ENCODE data around the gene ATP1B2.
"Not testable (repeated sequence)": the region's sequence is repeated elsewhere in the genome, so short reads cannot be mapped to it uniquely, and the experiment has no call there.

The ATP1B2 gene

GRCh38 chr17:7636163-7636562, 14.6 kb upstream of the ATP1B2 start:
- DNase-seq, result no peak

- no peak for DNase-seq
Observed at GRCh38 chr17:7640783-7641182, 9.9 kb upstream of the ATP1B2 start.

DNA sequence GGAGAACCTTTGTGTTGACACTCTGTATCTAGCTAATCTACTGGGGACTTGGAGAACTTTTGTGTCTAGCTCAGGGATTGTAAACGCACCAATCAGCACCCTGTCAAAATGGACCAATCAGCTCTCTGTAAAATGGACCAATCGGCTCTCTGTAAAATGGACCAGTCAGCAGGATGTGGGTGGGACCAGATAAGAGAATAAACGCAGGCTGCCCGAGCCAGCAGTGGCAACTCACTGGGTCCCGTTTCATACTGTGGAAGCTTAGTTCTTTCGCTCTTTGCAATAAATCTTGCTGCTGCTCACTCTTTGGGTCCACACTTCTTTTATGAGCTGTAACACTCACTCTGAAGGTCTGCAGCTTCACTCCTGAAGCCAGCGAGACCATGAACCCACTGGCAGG, 9.1 kb upstream of the ATP1B2 start:
- DNase-seq, result not testable (repeated sequence)

DNA sequence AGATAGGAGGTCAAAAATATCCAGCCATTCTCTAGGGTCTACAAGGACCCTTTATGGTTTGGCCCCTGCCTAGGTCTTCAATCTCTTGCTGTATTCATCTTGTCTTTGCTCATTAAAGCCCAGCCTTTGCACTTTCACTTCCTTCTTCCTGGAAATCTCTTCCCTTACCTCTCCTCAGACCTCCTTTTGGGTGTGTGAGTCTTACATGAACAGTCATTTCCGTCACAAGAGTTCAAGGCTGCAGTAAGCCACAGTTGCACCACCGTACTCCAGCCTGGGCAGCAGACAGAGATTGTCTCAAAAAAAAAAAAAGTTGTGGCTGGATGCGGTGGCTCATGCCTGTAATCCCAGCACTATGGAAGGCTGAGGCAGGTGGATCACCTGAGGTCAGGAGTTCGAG, 6.0 kb upstream of the ATP1B2 start:
- DNase-seq, result no peak

DNA sequence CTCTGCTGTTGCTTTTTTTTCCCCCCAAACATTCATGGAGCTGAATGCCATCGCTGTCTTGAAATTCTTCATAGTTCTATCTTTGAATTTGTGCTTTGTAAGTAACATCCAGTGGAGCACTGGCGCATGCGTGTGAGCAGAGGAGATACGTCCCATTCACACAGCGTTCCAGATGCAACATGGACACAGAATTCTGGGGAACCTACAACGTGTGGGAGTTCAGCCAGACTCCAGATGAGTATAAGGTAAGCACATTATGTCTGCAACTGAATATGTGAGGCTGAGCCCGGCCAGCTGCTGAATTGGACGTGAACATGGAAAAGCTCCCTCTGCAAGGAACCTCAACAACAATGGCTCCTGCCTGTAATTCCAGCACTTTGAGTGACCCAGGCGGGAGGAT, 4.3 kb upstream of the ATP1B2 start:
- no peak for DNase-seq

GRCh38 chr17:7647018-7647417, 3.7 kb upstream of the ATP1B2 start:
- DNase-seq, result no peak

DNA sequence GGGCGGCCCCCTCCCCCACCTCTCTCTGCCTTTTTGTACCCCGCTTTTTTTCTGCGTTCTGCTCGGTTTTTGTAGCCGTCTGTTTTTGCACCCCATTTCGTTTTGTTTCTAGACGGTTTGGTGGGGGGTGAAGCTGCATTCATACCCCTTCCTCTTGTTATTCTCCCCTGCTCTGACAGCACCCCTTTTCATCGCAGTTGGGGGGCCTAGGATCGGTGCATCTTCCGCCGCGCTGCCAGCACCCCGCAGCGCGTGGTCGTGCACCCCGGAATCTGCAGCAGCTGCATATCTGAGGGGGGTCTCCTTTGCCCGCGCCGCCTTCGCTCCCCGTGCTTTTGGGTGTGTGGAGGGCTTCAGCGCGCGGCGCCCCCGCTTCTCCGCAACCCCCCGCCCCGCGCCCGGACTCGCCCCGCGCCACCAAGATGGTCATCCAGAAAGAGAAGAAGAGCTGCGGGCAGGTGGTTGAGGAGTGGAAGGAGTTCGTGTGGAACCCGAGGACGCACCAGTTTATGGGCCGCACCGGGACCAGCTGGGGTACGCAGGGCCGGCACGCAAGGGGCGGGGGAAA, 455 bp downstream of the ATP1B2 start:
- no peak for DNase-seq

- no peak for DNase-seq
Observed at GRCh38 chr17:7651665-7652387, 1.1 kb downstream of the ATP1B2 start.

DNA sequence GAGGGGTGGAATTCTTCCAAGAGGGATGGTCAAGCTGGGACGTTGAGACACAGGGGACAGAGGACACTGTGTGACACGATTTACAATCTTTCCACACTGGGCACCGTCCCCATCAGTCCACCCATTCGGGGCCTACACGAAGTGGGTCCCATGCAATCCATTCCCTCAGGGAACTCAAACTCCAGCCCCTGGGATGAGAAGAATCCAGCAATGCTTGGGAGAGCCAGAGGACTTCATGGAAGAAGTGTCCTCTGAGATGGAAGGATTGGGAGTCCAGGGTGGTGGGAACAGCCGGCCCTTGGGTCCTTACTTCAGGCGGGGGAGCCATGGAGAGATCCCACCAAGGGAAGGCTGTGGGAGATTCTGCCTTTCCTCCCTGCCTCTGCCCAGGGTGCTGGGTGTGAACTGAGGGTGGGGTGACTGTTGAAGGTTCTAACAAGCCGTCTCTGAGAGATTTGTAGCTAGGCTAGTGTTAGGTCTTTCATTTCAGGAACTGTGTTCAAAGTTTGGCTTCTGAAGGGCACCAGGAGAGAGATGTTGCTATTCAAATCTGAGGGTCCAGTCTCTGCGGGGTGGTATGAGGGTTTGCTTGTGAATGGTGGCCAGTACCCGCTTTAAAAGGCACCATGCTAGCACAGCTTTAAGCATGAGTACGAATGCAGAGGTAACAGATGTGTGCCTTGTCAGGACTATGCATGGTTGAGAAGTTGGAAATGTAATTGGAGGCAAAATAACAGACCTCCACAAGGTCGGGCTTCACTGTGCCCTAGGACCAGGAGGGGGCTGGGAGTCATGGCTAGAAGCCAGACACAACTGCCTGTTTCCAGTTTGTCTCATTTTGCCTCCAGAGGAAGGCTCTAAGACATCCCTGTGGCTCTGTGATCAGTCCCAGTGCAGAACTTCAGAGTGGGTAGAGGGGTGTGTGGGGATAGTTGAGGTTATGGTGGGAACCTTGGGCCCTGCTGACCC, 1.9 kb downstream of the ATP1B2 start:
- no peak for DNase-seq

DNA sequence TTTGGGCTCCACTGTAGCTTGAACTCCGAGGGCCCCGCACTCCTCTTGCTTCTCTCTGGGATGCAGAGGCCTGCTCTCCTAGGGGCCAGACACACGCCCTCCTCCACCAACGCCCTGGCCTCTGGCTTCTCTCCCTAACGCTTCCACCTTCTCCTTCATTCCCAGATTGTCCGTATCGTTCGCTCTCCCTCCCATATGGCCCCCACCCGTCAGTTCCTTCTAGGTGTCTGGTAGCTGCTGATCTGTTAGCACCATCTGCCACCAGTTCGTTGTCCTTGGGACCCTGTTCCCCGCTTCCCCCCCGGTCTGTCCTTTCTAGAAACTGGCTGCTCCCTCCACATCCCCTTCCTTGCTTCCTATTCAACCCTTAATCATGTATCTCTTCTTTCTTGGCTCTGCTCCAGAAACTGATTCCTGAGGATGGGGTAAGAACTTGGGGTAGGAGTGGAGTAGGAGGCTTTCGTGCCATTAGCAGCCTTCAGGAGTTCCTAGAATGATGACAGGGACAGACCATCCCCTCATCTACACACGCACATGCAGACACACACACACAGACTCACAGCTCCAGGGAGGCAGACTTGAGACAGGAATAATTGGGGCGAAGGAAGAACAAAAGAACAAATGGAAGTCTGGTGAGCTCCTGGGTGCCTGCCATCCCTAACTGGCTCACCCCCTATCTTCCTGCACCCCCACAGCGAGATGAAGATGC, 4.3 kb downstream of the ATP1B2 start:
- no peak for DNase-seq

- DNase-seq, result no peak
Observed at GRCh38 chr17:7655541-7655840, 4.8 kb downstream of the ATP1B2 start.

DNA sequence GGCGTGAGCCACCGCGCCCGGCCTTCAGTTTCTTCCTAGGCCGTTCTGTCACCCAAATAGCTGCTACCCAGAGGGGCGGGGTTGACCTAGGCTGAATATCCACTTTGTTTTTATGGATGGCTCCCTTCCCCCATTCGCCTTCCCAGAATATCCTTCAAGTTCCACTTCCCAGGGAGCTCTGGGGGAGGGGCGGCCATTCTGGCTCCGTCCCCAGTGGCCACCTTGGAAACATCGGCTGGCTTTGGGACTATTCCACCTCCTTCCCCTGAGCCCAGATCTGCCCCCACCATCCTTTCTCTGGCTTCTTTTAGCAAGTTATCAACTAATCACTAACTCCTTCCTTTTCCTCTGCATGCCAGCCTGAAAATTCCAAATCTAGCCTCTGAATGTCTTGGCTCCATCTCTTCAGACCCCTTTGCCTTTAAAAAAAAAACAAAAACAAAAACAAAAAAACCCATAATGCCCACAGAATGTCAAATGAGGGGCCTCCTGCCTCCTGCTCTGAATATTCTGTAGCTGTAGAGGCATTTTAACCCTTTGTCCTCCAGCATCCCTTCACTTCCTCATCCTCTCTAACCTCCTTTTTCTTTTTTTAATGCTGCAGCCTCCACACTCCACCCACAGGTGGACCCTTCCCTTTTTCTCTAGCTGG, 6.4 kb downstream of the ATP1B2 start:
- DNase-seq, result no peak

GRCh38 chr17:7667656-7668406, 17.1 kb downstream of the ATP1B2 start:
- no peak for DNase-seq

DNA sequence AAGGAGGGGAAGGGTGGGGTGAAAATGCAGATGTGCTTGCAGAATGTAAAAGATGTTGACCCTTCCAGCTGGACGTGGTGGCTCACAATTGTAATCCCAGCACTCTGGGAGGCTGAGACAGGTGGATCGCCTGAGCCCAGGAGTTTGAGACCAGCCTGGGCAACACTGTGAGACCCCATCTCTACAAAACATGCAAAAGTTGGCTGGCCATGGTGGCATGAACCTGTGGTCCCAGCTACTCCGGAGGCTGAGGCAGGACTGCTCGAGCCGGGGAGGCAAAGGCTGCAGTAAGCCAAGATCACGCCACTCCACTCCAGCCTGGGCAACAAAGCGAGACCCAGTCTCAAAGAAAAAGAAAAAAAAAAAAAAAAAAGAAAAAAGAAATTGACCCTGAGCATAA, 17.8 kb downstream of the ATP1B2 start:
- DNase-seq, result no peak

DNA sequence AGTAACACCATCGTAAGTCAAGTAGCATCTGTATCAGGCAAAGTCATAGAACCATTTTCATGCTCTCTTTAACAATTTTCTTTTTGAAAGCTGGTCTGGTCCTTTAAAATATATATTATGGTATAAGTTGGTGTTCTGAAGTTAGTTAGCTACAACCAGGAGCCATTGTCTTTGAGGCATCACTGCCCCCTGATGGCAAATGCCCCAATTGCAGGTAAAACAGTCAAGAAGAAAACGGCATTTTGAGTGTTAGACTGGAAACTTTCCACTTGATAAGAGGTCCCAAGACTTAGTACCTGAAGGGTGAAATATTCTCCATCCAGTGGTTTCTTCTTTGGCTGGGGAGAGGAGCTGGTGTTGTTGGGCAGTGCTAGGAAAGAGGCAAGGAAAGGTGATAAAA, 22.5 kb downstream of the ATP1B2 start:
- no peak for DNase-seq

DNA sequence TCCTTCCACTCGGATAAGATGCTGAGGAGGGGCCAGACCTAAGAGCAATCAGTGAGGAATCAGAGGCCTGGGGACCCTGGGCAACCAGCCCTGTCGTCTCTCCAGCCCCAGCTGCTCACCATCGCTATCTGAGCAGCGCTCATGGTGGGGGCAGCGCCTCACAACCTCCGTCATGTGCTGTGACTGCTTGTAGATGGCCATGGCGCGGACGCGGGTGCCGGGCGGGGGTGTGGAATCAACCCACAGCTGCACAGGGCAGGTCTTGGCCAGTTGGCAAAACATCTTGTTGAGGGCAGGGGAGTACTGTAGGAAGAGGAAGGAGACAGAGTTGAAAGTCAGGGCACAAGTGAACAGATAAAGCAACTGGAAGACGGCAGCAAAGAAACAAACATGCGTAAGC, 24.2 kb downstream of the ATP1B2 start:
- no peak for DNase-seq

- DNase-seq, result no peak
Observed at GRCh38 chr17:7676533-7676932, 25.8 kb downstream of the ATP1B2 start.

DNA sequence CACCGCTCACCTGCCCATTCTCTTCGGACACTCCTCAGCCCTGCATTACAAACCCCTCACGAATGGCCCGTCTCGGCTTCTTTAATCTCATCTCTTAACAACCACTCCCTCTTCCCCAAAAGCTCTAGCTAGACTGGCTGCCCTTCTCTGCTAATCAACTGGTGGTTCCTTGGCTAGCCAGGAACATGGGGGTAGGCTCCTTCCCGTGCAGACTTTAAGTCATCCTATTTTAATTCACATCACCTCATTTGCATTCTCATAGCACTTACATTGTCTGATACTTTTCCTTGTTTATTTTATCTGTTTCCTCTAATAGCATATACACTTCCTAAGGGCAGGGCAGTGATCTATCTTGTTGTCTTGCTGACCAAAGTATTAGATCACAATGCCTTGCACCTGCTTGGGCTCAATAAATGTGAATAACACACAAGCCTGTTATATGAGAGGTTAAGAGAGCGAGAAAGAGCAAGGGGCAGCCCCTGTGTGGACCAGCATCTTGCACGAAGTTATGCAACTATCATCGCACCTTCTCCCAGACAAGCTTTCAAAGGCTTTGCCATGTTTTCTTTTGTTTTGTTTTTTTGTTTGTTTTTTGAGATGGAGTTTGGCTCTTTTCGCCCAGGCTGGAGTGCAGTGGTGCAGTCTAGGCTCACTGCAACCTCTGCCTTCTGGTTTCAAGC, 26.8 kb downstream of the ATP1B2 start:
- DNase-seq, result no peak

- DNase-seq, result no peak
Observed at GRCh38 chr17:7684851-7685532, 34.3 kb downstream of the ATP1B2 start.

DNA sequence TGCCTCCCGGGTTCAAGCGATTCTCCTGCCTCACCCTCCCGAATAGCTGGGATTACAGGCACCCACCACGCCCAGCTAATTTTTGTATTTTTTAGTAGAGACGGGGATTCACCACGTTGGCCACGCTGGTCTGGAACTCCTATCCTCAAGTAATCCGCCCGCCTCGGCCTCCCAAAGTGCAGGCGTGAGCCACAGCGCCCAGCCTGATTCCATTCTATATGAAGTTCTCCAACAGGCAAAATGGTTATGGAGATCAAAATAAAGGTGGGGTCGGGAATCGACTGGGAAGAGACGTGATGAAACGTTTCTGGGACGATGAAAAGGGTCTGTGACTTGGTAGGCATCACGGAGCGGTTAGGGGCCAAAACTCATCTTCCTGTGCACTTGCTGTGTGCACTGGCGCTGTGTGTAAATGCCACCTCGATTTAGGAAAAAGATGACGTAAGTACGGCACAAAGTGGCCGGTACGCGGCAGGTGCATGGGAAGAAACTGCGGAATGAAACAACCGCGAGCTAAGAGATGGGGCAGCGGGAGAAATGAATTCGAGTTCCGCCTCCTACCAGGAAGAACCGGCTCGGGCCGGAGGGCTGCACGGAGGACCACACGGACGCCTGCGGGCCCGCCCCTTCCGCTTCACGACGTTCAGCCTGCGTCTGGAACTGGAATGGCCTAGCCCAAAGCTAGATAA, 35.0 kb downstream of the ATP1B2 start:
- peak; percentile 90 for DNase-seq

All from activated gamma-delta T cell treated with Interleukin-2 at 50 U/mL for 16 hours (primary cell).